ENCODE data around the gene NANOS3. TPM values are rescaled to one million over a fixed set of nuclear protein-coding genes. Genes with fewer than 3 reads are reported as not detected.

The NANOS3 gene
- total and polyA plus RNA-seq, 9 of the 15 experiments (the other 6 are each of a cell fraction or from before 2014, with no cell fraction given): not detected

DNA sequence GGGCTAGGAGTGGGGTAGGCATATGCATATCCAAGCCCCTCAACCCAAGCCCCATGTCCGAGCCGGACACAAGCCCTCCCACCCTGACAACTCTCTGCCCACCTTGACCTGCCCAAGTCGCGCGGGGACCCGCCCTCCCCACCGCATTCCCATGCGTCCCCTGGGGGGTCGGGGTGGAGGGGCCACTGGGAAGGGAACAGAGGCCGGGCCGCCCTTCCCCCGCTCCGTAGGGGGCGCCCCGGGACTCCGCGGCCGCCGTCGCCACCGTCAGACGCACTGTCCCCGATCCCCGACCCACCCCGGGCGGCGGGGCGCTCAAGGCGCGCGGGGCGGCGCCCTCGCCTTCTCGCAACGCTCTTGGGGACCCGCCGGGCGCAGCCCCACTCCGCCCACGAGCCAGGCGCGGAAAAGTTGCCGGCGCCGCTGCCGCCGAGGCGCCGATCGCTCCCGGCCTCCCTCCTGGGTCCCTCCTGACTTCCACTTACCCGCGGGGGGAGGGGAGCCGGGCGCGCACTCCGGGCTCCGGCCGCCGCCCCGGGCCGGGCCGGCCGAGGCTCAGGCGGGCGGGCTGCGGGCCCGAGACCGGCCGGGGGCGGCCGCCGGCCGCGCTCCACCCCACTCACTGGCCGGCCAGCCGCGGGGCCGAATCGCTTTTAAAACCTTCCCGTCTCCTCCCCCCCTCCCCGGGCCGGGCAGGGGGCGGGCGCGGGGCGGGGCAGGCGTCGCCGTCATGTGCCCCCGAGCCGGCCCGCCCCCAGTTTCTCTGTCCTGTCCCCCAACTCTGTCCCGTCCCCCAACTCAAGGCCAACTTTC lies 34.4 kb upstream of the NANOS3 start:
- no peaks in the 10 kb centered on the region for H3K9me1 ChIP-seq (ENCODE audit: control insufficient read depth, insufficient read depth, low read length)
- H3K27me3 ChIP-seq (ENCODE audit: control insufficient read depth in 2 of 2, insufficient read depth in 2 of 2, low read length in 2 of 2): no peaks in the 10 kb centered on the region
- peak overlapping the region; percentile 72 for H3K4me3 ChIP-seq
- FAIRE-seq: no peak
- peaks cover 55% of the 10 kb centered on the region for H3K79me2 ChIP-seq (ENCODE audit: control insufficient read depth, insufficient read depth, low read length)
- 2% methylated on average over 53 of the region's 95 CpGs for WGBS (ENCODE audit: insufficient coverage, low coverage, missing lambda C conversion rate)
- peak; percentile 38 for ATAC-seq
- POLR2A ChIA-PET: interaction anchor here (0.6 to 1.2 kb wide), 4 partner anchors 9 to 422 kb away, joined by 3 to 4 read pairs (median 3); partner anchors contain the start of gene ZSWIM4
- BruUV-seq (replicated peaks): no TSS peak
- H3K9me3 ChIP-seq (replicated peaks; ENCODE audit: control insufficient read depth, insufficient read depth, low read depth, low read length): no peaks in the 10 kb centered on the region
- H4K20me1 ChIP-seq (replicated peaks; ENCODE audit: control insufficient read depth, insufficient read depth, low read length): 0 out of 2 replicates have a peak, but pooled peaks cover 3% of the 10 kb centered on the region
- H3K4me2 ChIP-seq (ENCODE audit: insufficient read depth, low read length): peak overlapping the region; percentile 92
- H3K36me3 ChIP-seq (ENCODE audit: control insufficient read depth, insufficient read depth, low read length): peaks cover 3% of the 10 kb centered on the region; the same call in 2 of the 3 replicates
- peaks cover 51 to 89% of the 10 kb centered on the region in 2 experiments for H3K4me1 ChIP-seq (replicated peaks in 1 of 2; ENCODE audit: control insufficient read depth in 2 of 2, insufficient read depth in 2 of 2, low read length in 2 of 2)
- peak overlapping the region; percentile 94 for H2AFZ ChIP-seq (ENCODE audit: low read depth, low read length)
- intact Hi-C loops (cut with micrococcal nuclease): no loop called here
- CTCF ChIA-PET (ENCODE audit: low intra/inter-chr PET ratio): no interaction called here
- H3K27ac ChIP-seq (ENCODE audit: extremely low read depth, low read depth, low read length): peak overlapping the region; percentile 97
- DNase-seq (ENCODE audit: extremely low read depth in 1 of 4, low spot score in 3 of 4): peak; percentile 77 to 89 (median 83)
- in situ Hi-C loops (cut with MboI): loop anchor here (10.0 kb wide), 1 partner anchor 568 kb away; no protein-coding TSS in a partner anchor
- H3K9ac ChIP-seq (ENCODE audit: insufficient read depth in 1 of 2, low read depth in 2 of 2, low read length in 2 of 2): peak overlapping the region; percentile 91 to 98
- no peak for TF ChIP-seq ZNF121 (CRISPR knock-in tag; conservative IDR thresholded peaks at IDR 0.05)
- TF ChIP-seq DIDO1 (tag; IDR thresholded peaks at IDR 0.05; ENCODE audit: low read depth): no peak
- TF ChIP-seq ZNF253 (CRISPR knock-in tag; conservative IDR thresholded peaks at IDR 0.05): no peak
- TF ChIP-seq, protein P1, sequence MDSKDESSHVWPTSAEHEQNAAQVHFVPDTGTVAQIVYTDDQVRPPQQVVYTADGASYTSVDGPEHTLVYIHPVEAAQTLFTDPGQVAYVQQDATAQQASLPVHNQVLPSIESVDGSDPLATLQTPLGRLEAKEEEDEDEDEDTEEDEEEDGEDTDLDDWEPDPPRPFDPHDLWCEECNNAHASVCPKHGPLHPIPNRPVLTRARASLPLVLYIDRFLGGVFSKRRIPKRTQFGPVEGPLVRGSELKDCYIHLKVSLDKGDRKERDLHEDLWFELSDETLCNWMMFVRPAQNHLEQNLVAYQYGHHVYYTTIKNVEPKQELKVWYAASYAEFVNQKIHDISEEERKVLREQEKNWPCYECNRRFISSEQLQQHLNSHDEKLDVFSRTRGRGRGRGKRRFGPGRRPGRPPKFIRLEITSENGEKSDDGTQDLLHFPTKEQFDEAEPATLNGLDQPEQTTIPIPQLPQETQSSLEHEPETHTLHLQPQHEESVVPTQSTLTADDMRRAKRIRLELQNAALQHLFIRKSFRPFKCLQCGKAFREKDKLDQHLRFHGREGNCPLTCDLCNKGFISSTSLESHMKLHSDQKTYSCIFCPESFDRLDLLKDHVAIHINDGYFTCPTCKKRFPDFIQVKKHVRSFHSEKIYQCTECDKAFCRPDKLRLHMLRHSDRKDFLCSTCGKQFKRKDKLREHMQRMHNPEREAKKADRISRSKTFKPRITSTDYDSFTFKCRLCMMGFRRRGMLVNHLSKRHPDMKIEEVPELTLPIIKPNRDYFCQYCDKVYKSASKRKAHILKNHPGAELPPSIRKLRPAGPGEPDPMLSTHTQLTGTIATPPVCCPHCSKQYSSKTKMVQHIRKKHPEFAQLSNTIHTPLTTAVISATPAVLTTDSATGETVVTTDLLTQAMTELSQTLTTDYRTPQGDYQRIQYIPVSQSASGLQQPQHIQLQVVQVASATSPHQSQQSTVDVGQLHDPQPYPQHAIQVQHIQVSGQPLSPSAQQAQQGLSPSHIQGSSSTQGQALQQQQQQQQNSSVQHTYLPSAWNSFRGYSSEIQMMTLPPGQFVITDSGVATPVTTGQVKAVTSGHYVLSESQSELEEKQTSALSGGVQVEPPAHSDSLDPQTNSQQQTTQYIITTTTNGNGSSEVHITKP (IDR thresholded peaks at IDR 0.05; ENCODE audit: partially characterized antibody): no peak
- TF ChIP-seq TAL1 (IDR thresholded peaks at IDR 0.05): no peak
- peak; percentile 80 for TF ChIP-seq KDM5B (IDR thresholded peaks at IDR 0.05; ENCODE audit: insufficient replicate concordance, low read depth, low read length)
- no peak for TF ChIP-seq KAT2B (IDR thresholded peaks at IDR 0.05; ENCODE audit: low read depth, low read length)
- TF ChIP-seq, protein P2, sequence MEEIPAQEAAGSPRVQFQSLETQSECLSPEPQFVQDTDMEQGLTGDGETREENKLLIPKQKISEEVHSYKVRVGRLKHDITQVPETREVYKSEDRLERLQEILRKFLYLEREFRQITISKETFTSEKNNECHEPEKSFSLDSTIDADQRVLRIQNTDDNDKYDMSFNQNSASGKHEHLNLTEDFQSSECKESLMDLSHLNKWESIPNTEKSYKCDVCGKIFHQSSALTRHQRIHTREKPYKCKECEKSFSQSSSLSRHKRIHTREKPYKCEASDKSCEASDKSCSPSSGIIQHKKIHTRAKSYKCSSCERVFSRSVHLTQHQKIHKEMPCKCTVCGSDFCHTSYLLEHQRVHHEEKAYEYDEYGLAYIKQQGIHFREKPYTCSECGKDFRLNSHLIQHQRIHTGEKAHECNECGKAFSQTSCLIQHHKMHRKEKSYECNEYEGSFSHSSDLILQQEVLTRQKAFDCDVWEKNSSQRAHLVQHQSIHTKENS (CRISPR knock-in tag; IDR thresholded peaks at IDR 0.05): no peak
- TF ChIP-seq RBM25 (IDR thresholded peaks at IDR 0.05; ENCODE audit: low read depth, low read length, severe bottlenecking): peak; percentile 37
- TF ChIP-seq, protein P3, sequence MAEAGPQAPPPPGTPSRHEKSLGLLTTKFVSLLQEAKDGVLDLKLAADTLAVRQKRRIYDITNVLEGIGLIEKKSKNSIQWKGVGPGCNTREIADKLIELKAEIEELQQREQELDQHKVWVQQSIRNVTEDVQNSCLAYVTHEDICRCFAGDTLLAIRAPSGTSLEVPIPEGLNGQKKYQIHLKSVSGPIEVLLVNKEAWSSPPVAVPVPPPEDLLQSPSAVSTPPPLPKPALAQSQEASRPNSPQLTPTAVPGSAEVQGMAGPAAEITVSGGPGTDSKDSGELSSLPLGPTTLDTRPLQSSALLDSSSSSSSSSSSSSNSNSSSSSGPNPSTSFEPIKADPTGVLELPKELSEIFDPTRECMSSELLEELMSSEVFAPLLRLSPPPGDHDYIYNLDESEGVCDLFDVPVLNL (CRISPR knock-in tag; IDR thresholded peaks at IDR 0.05; ENCODE audit: low read depth): no peak
- TF ChIP-seq ZNF589 (CRISPR knock-in tag; IDR thresholded peaks at IDR 0.05; ENCODE audit: low read depth): no peak
- TF ChIP-seq, protein P4, sequence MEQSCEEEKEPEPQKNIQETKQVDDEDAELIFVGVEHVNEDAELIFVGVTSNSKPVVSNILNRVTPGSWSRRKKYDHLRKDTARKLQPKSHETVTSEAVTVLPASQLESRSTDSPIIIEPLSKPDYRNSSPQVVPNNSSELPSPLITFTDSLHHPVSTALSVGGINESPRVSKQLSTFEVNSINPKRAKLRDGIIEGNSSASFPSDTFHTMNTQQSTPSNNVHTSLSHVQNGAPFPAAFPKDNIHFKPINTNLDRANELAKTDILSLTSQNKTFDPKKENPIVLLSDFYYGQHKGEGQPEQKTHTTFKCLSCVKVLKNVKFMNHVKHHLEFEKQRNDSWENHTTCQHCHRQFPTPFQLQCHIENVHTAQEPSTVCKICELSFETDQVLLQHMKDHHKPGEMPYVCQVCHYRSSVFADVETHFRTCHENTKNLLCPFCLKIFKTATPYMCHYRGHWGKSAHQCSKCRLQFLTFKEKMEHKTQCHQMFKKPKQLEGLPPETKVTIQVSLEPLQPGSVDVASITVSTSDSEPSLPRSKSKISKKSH (CRISPR knock-in tag; IDR thresholded peaks at IDR 0.05): no peak
- TF ChIP-seq ZNF57 (CRISPR knock-in tag; IDR thresholded peaks at IDR 0.05): no peak
